Common myeloid progenitor, CD34-positive (primary cell): ENCODE results near the gene TEAD1.
A peak's percentile ranks its signal among the peaks of the same experiment; 100 is the strongest.

ENCODE experiments used
- CTCF ChIA-PET: fragments of 350-600 bp; sonication (Branson Sonifier 250); formaldehyde crosslinking; loops from one replicate; lab custom pipeline; 2021; ENCODE audit warnings: antibody characterized with exemption; lab: Charles Lee
- POLR2A ChIA-PET: fragments of 350-600 bp; sonication (Branson Sonifier 250); formaldehyde crosslinking; loops from one replicate; lab custom pipeline; 2021; ENCODE audit warnings: antibody characterized with exemption; lab: Charles Lee
- DNase-seq, 3 donors: peaks; one replicate each; pipeline versions ENCODE4 v3.0.0 to v3.0.0-alpha.2; 2013
- H3K27ac ChIP-seq, 2 experiments: 1 replicate in 1 of 2; 2 replicates in 1 of 2; pipeline ENCODE4 v1.7.0; 2013; ENCODE audit warnings: inconsistent platforms in 2 of 2, low read length in 2 of 2, mild to moderate bottlenecking in 2 of 2, low read depth in 1 of 2, moderate library complexity in 1 of 2; ENCODE audit not compliant: severe bottlenecking in 2 of 2, insufficient read depth in 1 of 2, poor library complexity in 1 of 2
- H3K27me3 ChIP-seq, 5 experiments: replicated peaks in 2 of 5; 1 replicate in 3 of 5; 2 replicates in 2 of 5; pipeline versions ENCODE4 v1.6.1 to v1.7.0; 2013; ENCODE audit warnings: low read length in 4 of 5, mild to moderate bottlenecking in 2 of 5, moderate library complexity in 2 of 5, inconsistent platforms in 1 of 5; ENCODE audit not compliant: insufficient read depth in 5 of 5, control insufficient read depth in 4 of 5
- H3K36me3 ChIP-seq, 4 experiments: 1 replicate in 2 of 4; 2 replicates in 2 of 4; pipeline versions ENCODE4 v1.6.1 to v1.7.0; 2013; ENCODE audit warnings: low read length in 3 of 4, control low read depth in 1 of 4, mild to moderate bottlenecking in 1 of 4; ENCODE audit not compliant: control insufficient read depth in 4 of 4, insufficient read depth in 4 of 4
- H3K4me1 ChIP-seq, 4 experiments: 1 replicate in 3 of 4; 2 replicates in 1 of 4; pipeline versions ENCODE4 v1.6.1 to v1.7.1; 2013; ENCODE audit warnings: low read length in 3 of 4, mild to moderate bottlenecking in 3 of 4, control low read depth in 1 of 4, inconsistent platforms in 1 of 4, moderate library complexity in 1 of 4; ENCODE audit not compliant: control insufficient read depth in 4 of 4, insufficient read depth in 4 of 4; ENCODE audit errors: control extremely low read depth in 1 of 4
- H3K4me3 ChIP-seq, 7 experiments: 1 replicate in 4 of 7; 2 replicates in 3 of 7; pipeline versions ENCODE4 v1.5.1 to v1.7.0; 2013; ENCODE audit warnings: mild to moderate bottlenecking in 7 of 7, low read length in 6 of 7, moderate library complexity in 6 of 7, inconsistent platforms in 2 of 7, low read depth in 2 of 7, control low read depth in 1 of 7; ENCODE audit not compliant: insufficient read depth in 4 of 7, control insufficient read depth in 1 of 7; ENCODE audit errors: extremely low read depth in 1 of 7
- H3K9me3 ChIP-seq, 5 experiments: 1 replicate in 4 of 5; 2 replicates in 1 of 5; pipeline versions ENCODE4 v1.6.1 to v1.7.1; 2013; ENCODE audit warnings: low read length in 4 of 5, mild to moderate bottlenecking in 2 of 5, inconsistent platforms in 1 of 5, low read depth in 1 of 5, moderate library complexity in 1 of 5; ENCODE audit not compliant: control insufficient read depth in 4 of 5, insufficient read depth in 2 of 5; ENCODE audit errors: control extremely low read depth in 1 of 5
- WGBS: methylation state at CpG from one replicate; pipeline ENCODE4 v1.1.5; 2013; ENCODE audit not compliant: insufficient coverage; 5-methylcytosine and 5-hydroxymethylcytosine counted together

Gene TEAD1

GRCh38 chr11:12979928-12980689 is 305.9 kb downstream of the TEAD1 start:
- WGBS = 45% methylated on average over 5 of the region's 8 CpGs
- POLR2A ChIA-PET = no interaction called here
- no peaks in the 10 kb centered on the region for H3K36me3 ChIP-seq

GRCh38 chr11:12981676-12982522 is 307.7 kb downstream of the TEAD1 start:
- peaks cover 0 to 2% (median 0%) of the 10 kb centered on the region in 5 experiments for H3K27me3 ChIP-seq
- no peaks in the 10 kb centered on the region for H3K9me3 ChIP-seq
- H3K4me1 ChIP-seq = peaks cover 0 to 3% (median 0%) of the 10 kb centered on the region in 4 experiments
- no peaks in the 10 kb centered on the region for H3K36me3 ChIP-seq
- H3K4me3 ChIP-seq = no peak overlapping the region
- ChIA-PET CTCF (interaction anchor here (1.2 to 1.3 kb wide), 2 partner anchors 15 to 21 kb away, joined by 3 read pairs; no protein-coding TSS in a partner anchor), POLR2A (no interaction called here)
- no peak overlapping the region for H3K27ac ChIP-seq
- 100% methylated on average over 1 of the region's 3 CpGs for whole genome bisulfite sequencing
- no peak for DNase-seq

More at GRCh38 chr11:12979928-12980689, 305.9 kb downstream of the TEAD1 start:
- CTCF ChIA-PET = interaction anchor here (1.2 to 1.3 kb wide), 2 partner anchors 13 to 15 kb away, joined by 3 read pairs; no protein-coding TSS in a partner anchor
- Histone ChIP-seq H3K9me3 (no peaks in the 10 kb centered on the region), H3K4me1 (peaks cover 0 to 3% (median 0%) of the 10 kb centered on the region in 4 experiments), H3K27me3 (peaks cover 0 to 2% (median 0%) of the 10 kb centered on the region in 5 experiments), H3K4me3 (no peak overlapping the region), H3K27ac (no peak overlapping the region)
- DNase-seq = peak in 2 of 3 donors; percentile 23 to 32

- DNase-seq = no peak
- 90% methylated on average over 4 of the region's 7 CpGs for WGBS
- Histone ChIP-seq H3K27me3 (peaks cover 0 to 2% (median 0%) of the 10 kb centered on the region in 5 experiments), H3K27ac (no peak overlapping the region), H3K36me3 (no peaks in the 10 kb centered on the region), H3K9me3 (no peaks in the 10 kb centered on the region), H3K4me3 (no peak overlapping the region), H3K4me1 (peaks cover 0 to 3% (median 0%) of the 10 kb centered on the region in 4 experiments)
- ChIA-PET CTCF (no interaction called here), POLR2A (no interaction called here)
Observed at GRCh38 chr11:12983336-12983735, 309.1 kb downstream of the TEAD1 start.

- CTCF ChIA-PET = no interaction called here
- no peak for DNase-seq
- POLR2A ChIA-PET = no interaction called here
- no peak overlapping the region for H3K27ac ChIP-seq
- no peaks in the 10 kb centered on the region for H3K9me3 ChIP-seq
- H3K4me1 ChIP-seq = no peaks in the 10 kb centered on the region
- WGBS = 96% methylated on average over 3 of the region's 8 CpGs
- H3K4me3 ChIP-seq = no peak overlapping the region
- H3K27me3 ChIP-seq = peaks cover 0 to 2% (median 0%) of the 10 kb centered on the region in 5 experiments
- no peaks in the 10 kb centered on the region for H3K36me3 ChIP-seq
Observed at GRCh38 chr11:12986194-12986898, 312.1 kb downstream of the TEAD1 start.

GRCh38 chr11:12989428-12990161 is 315.4 kb downstream of the TEAD1 start:
- H3K36me3 ChIP-seq = no peaks in the 10 kb centered on the region
- no peaks in the 10 kb centered on the region for H3K9me3 ChIP-seq
- DNase-seq = peak in 2 of 3 donors; percentile 44 to 50
- no peak overlapping the region for H3K27ac ChIP-seq
- no peaks in the 10 kb centered on the region for H3K4me1 ChIP-seq
- POLR2A ChIA-PET = no interaction called here
- no peaks in the 10 kb centered on the region for H3K27me3 ChIP-seq
- H3K4me3 ChIP-seq = no peak overlapping the region
- CTCF ChIA-PET = no interaction called here
- 86% methylated on average over 5 of the region's 13 CpGs for WGBS

- CTCF ChIA-PET = no interaction called here
- Histone ChIP-seq H3K36me3 (no peaks in the 10 kb centered on the region), H3K4me1 (no peaks in the 10 kb centered on the region), H3K9me3 (no peaks in the 10 kb centered on the region), H3K27ac (no peak overlapping the region), H3K4me3 (no peak overlapping the region), H3K27me3 (no peaks in the 10 kb centered on the region)
- no peak for DNase-seq
- POLR2A ChIA-PET = no interaction called here
- no CpG with 5 or more reads among the region's 1 CpG for WGBS
Observed at GRCh38 chr11:12990162-12990480, 315.9 kb downstream of the TEAD1 start.
